Measurements from ENCODE around the gene LONRF2. TPM values are rescaled to one million over a fixed set of nuclear protein-coding genes. Genes with fewer than 3 reads are reported as not detected.

Gene LONRF2
- total RNA-seq, 1 experiment from 2014 or later = 2.7 TPM

DNA sequence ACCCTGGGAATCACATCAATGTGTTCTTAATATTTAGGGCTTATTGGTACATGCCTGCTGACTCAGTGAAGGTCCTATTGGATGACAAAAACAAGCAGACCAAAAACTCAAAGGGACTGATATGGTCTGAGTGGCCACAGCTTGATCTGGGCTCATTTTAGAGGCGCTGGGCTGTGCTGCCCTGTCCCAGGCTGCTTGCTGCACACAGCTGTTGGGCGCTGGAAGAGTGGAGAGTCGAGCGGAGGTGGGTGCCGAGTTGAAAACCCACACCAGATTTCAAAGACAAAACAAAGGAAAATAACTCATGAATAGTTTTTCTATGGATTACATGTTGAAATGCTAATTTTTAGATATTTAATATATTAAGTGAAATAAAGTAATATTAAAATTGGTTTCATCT is 68.5 kb downstream of the LONRF2 start:
- Histone ChIP-seq H3K27ac (ENCODE audit: insufficient read length, low read depth, low read length) (no peak overlapping the region), H3K18ac (ENCODE audit: insufficient read length, low read depth, low read length) (no peak overlapping the region), H3K4me2 (ENCODE audit: insufficient read depth, insufficient read length, low read length) (no peak overlapping the region), H3K4ac (ENCODE audit: low read depth, low read length) (no peak overlapping the region), H2BK120ac (ENCODE audit: low read depth, low read length, poor library complexity, severe bottlenecking) (no peak overlapping the region), H2BK15ac (ENCODE audit: low read depth, low read length) (no peak overlapping the region), H3K9me3 (ENCODE audit: control insufficient read depth, low read depth, low read length) (no peaks in the 10 kb centered on the region), H2AK5ac (ENCODE audit: insufficient read length, low read length) (no peak overlapping the region), H4K8ac (replicated peaks; ENCODE audit: insufficient read length, low read depth, low read length) (no peak overlapping the region), H2AFZ (ENCODE audit: low read length) (no peak overlapping the region), H2BK12ac (ENCODE audit: insufficient read length, low read depth, low read length) (no peak overlapping the region), H3K9ac (ENCODE audit: extremely low read depth, insufficient read length, low read length) (no peak overlapping the region), H2BK20ac (ENCODE audit: low read depth, low read length, poor library complexity, severe bottlenecking) (no peak overlapping the region), H3K27me3 (ENCODE audit: insufficient read depth, low read length) (no peaks in the 10 kb centered on the region), H3K14ac (ENCODE audit: insufficient read depth, low read length) (no peak overlapping the region), H4K20me1 (ENCODE audit: control insufficient read depth, insufficient read depth, insufficient read length) (no peaks in the 10 kb centered on the region), H3K23me2 (ENCODE audit: insufficient read length, low read depth, low read length, poor library complexity, severe bottlenecking) (no peaks in the 10 kb centered on the region), H3K79me2 (ENCODE audit: insufficient read depth, low read length) (no peaks in the 10 kb centered on the region), H3T11ph (ENCODE audit: low read length) (no peak overlapping the region), H3K56ac (ENCODE audit: insufficient read length, low read depth, low read length) (no peak overlapping the region), H4K91ac (ENCODE audit: insufficient read length, low read depth, low read length) (no peak overlapping the region), H3K79me1 (ENCODE audit: insufficient read depth, low read depth, low read length, poor library complexity, severe bottlenecking) (no peaks in the 10 kb centered on the region), H3K4me1 (ENCODE audit: insufficient read depth, low read length) (no peaks in the 10 kb centered on the region; the same call in 1 of the 2 replicates), H2BK5ac (ENCODE audit: insufficient read length, low read length) (no peak overlapping the region), H4K5ac (ENCODE audit: insufficient read length, low read depth, low read length) (no peak overlapping the region), H3K23ac (ENCODE audit: insufficient read length, low read depth, low read length) (no peak overlapping the region)
- no peak overlapping the region for H3K4me3 Mint-ChIP-seq
- TF ChIP-seq, protein P1, sequence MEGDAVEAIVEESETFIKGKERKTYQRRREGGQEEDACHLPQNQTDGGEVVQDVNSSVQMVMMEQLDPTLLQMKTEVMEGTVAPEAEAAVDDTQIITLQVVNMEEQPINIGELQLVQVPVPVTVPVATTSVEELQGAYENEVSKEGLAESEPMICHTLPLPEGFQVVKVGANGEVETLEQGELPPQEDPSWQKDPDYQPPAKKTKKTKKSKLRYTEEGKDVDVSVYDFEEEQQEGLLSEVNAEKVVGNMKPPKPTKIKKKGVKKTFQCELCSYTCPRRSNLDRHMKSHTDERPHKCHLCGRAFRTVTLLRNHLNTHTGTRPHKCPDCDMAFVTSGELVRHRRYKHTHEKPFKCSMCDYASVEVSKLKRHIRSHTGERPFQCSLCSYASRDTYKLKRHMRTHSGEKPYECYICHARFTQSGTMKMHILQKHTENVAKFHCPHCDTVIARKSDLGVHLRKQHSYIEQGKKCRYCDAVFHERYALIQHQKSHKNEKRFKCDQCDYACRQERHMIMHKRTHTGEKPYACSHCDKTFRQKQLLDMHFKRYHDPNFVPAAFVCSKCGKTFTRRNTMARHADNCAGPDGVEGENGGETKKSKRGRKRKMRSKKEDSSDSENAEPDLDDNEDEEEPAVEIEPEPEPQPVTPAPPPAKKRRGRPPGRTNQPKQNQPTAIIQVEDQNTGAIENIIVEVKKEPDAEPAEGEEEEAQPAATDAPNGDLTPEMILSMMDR (conservative IDR thresholded peaks at IDR 0.05) = no peak
- H3K27me3 Mint-ChIP-seq (ENCODE audit: low read depth) = peaks cover 6% of the 10 kb centered on the region
- H3K27ac Mint-ChIP-seq = no peak overlapping the region
- peaks cover 0 to 2% of the 10 kb centered on the region in 2 experiments; a peak in 1 of 4 replicates for H3K4me1 Mint-ChIP-seq
- H3K36me3 Mint-ChIP-seq (ENCODE audit: insufficient read depth in 1 of 3, low read depth in 3 of 3) = no peaks in the 10 kb centered on the region
- no CpG with 5 or more reads among the region's 5 CpGs for WGBS (ENCODE audit: extremely low coverage, insufficient read length, low lambda C conversion rate)
- H3K9me3 Mint-ChIP-seq = no peaks in the 10 kb centered on the region
- DNase-seq = no peak

Measured in H9 (cell line).